Mesothelial cell of epicardium (in vitro differentiated cells): ENCODE data around the gene CNOT2. TPM values are rescaled to one million over a fixed set of nuclear protein-coding genes. Genes with fewer than 3 reads are reported as not detected.

Experiments used
- DNase-seq, 2 experiments: peaks; one replicate each; pipeline ENCODE4 v3.0.0; 2021; ENCODE audit warnings: low spot score in 2 of 2; ENCODE audit not compliant: unreplicated experiment in 2 of 2
- H3K27ac Mint-ChIP-seq: 2 replicates; pipeline ENCODE4 v1.8.0; 2021; ENCODE audit warnings: mixed read lengths
- H3K27me3 Mint-ChIP-seq: 2 replicates; pipeline ENCODE4 v1.8.0; 2021; ENCODE audit warnings: low read depth, mixed read lengths
- H3K36me3 Mint-ChIP-seq: 2 replicates; pipeline ENCODE4 v1.8.0; 2021; ENCODE audit warnings: mixed read lengths
- H3K4me1 Mint-ChIP-seq: 2 replicates; pipeline ENCODE4 v1.8.0; 2021; ENCODE audit warnings: mixed read lengths
- H3K4me3 Mint-ChIP-seq: 2 replicates; pipeline ENCODE4 v1.8.0; 2021; ENCODE audit warnings: mild to moderate bottlenecking, moderate library complexity, mixed read lengths
- H3K9me3 Mint-ChIP-seq: 2 replicates; pipeline ENCODE4 v1.8.0; 2021; ENCODE audit warnings: mixed read lengths
- total RNA-seq: library from RNA; stranded (reverse); gene quantifications from 3 replicates; pipeline ENCODE4 v1.2.1, GENCODE V29; 2021
- TF ChIP-seq, protein P1 (sequence below): fragments of 200-600 bp; sonication (generic); IDR thresholded peaks from one replicate; pipeline ENCODE4 v1.5.0; 2021; ENCODE audit warnings: antibody characterized with exemption; ENCODE audit not compliant: unreplicated experiment

The CNOT2 gene
- total RNA-seq, 1 donor from 2014 or later = 126 TPM

DNA sequence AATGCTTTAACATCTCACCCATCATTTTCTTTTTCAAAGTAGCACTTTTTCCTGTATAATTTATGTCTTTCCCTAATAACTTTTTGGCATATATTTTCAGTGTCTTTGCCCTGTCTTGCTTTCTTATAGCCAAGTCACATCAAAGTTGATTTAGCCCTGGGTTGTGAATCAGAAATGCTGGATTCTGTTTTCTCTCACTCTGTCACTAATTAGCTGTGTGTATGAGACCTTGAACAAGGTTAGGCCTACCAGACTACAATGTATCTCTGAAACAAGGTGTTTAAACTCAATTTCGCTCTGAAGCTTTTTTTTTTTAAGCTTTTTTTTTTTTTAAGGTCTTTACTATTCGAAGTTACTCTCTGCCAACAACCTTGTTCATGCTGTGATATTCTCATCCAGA, 25.7 kb downstream of the CNOT2 start:
- no peak for DNase-seq
- TF ChIP-seq, protein P1, sequence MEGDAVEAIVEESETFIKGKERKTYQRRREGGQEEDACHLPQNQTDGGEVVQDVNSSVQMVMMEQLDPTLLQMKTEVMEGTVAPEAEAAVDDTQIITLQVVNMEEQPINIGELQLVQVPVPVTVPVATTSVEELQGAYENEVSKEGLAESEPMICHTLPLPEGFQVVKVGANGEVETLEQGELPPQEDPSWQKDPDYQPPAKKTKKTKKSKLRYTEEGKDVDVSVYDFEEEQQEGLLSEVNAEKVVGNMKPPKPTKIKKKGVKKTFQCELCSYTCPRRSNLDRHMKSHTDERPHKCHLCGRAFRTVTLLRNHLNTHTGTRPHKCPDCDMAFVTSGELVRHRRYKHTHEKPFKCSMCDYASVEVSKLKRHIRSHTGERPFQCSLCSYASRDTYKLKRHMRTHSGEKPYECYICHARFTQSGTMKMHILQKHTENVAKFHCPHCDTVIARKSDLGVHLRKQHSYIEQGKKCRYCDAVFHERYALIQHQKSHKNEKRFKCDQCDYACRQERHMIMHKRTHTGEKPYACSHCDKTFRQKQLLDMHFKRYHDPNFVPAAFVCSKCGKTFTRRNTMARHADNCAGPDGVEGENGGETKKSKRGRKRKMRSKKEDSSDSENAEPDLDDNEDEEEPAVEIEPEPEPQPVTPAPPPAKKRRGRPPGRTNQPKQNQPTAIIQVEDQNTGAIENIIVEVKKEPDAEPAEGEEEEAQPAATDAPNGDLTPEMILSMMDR = no peak
- H3K36me3 Mint-ChIP-seq = peaks cover 10% of the 10 kb centered on the region
- H3K9me3 Mint-ChIP-seq = peaks cover 17% of the 10 kb centered on the region
- H3K27me3 Mint-ChIP-seq = no peaks in the 10 kb centered on the region
- peak overlapping the region; percentile 44 for H3K27ac Mint-ChIP-seq
- H3K4me1 Mint-ChIP-seq = peaks cover 59% of the 10 kb centered on the region
- H3K4me3 Mint-ChIP-seq = no peak overlapping the region

GRCh38 chr12:70270108-70270507, 26.9 kb downstream of the CNOT2 start:
- Mint-ChIP-seq H3K27me3 (no peaks in the 10 kb centered on the region), H3K27ac (no peak overlapping the region), H3K36me3 (peaks cover 21% of the 10 kb centered on the region), H3K9me3 (peaks cover 28% of the 10 kb centered on the region), H3K4me1 (peaks cover 68% of the 10 kb centered on the region), H3K4me3 (no peak overlapping the region)
- no peak for DNase-seq
- TF ChIP-seq, protein P1 = no peak

DNA sequence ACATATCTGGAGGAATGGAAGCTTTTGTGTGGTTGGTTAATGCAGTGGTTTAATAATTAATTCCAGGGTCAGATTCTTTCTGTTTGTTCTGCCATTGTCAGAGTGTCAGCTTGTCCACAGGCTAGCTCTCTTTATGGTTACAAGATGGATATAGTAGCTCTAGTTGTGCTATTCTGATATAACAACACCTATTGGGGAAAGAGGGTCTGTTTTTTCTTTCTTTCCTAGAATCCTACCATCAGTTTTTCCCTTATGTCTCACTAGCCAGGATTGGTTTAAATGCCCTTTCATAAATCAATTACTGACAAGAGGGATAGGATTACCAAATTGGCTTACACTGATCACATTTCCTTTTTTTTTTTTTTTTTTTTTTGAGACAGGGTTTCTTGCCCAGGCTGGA, 27.8 kb downstream of the CNOT2 start:
- TF ChIP-seq, protein P1 = no peak
- Mint-ChIP-seq H3K9me3 (peaks cover 36% of the 10 kb centered on the region), H3K4me3 (no peak overlapping the region), H3K4me1 (peaks cover 68% of the 10 kb centered on the region), H3K27ac (peak overlapping the region; percentile 20), H3K27me3 (no peaks in the 10 kb centered on the region), H3K36me3 (peaks cover 26% of the 10 kb centered on the region)
- DNase-seq = no peak

DNA sequence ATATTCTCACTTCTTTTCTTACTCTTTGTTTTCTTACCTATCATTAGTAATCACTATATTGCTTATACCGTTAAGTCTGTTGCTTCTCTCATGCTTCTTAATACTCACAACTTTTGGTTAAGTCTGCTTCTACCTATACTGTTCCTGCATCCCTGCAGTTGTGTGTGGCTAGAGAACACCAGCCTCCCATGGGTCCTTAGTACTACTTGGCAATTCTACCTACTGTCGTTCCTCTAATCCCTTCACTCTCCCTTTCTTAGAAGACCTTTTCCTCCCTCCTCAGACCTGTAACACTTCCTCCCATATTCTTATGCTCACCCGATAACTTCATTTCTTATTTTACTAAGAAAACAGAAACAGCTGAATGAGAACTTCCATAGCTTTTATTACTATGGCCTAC, 29.3 kb downstream of the CNOT2 start:
- Mint-ChIP-seq H3K27ac (peak overlapping the region; percentile 57), H3K9me3 (peaks cover 30% of the 10 kb centered on the region), H3K27me3 (no peaks in the 10 kb centered on the region), H3K4me3 (no peak overlapping the region), H3K4me1 (peaks cover 62% of the 10 kb centered on the region), H3K36me3 (peaks cover 21% of the 10 kb centered on the region)
- TF ChIP-seq, protein P1 = no peak
- no peak for DNase-seq

DNA sequence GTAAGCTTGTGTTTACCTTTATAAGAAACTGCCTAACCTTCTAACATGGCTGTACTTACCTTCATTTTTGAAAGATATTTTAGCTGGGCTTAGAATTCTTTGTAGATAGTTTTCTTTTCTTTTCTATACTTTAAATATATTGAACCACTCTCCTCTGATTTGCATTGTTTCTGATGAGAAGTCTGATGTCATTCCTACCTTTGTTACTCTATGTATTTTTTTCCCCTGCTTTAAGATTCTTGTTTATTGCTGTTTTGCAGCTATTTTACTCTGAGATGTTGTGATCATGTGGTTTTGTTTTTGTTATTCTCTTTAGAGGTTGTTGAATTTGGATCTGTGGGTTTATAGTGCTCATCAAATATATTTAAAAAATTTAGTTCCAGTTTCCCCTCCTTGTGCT, 31.8 kb downstream of the CNOT2 start:
- no peak for DNase-seq
- H3K4me1 Mint-ChIP-seq = peaks cover 49% of the 10 kb centered on the region
- H3K9me3 Mint-ChIP-seq = peaks cover 26% of the 10 kb centered on the region
- no peaks in the 10 kb centered on the region for H3K27me3 Mint-ChIP-seq
- H3K36me3 Mint-ChIP-seq = peaks cover 28% of the 10 kb centered on the region
- TF ChIP-seq, protein P1 = no peak
- H3K4me3 Mint-ChIP-seq = no peak overlapping the region
- H3K27ac Mint-ChIP-seq = peak overlapping the region; percentile 37

DNA sequence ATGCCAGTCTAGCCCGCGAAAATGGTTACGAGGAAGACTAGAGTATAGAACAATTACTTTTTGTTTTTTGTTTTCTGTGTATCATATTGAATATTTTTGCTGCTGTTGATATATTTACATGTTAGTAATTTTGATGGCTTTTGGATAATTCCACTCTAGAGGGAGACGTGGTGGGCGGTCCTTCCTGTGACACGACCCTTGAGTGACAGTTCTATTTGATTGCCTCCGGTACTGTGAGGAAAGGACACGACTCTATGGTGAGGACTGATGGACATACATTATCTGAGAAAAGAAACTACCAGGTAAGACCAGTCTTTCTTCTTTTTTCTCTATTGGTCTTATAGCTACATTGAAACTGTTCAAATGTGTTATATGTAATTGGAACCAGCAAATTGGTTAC, 34.7 kb downstream of the CNOT2 start:
- no peak for DNase-seq
- H3K36me3 Mint-ChIP-seq = peaks cover 40% of the 10 kb centered on the region
- H3K9me3 Mint-ChIP-seq = peaks cover 26% of the 10 kb centered on the region
- TF ChIP-seq, protein P1 = no peak
- H3K27me3 Mint-ChIP-seq = no peaks in the 10 kb centered on the region
- H3K4me1 Mint-ChIP-seq = peaks cover 24% of the 10 kb centered on the region
- H3K27ac Mint-ChIP-seq = no peak overlapping the region
- H3K4me3 Mint-ChIP-seq = no peak overlapping the region
